ENCODE measurements around the gene ZPR1. TPM values are rescaled to one million over a fixed set of nuclear protein-coding genes. Genes with fewer than 3 reads are reported as not detected.

Gene ZPR1
- polyA plus RNA-seq, 1 donor from 2014 or later, result 34.5 TPM

DNA sequence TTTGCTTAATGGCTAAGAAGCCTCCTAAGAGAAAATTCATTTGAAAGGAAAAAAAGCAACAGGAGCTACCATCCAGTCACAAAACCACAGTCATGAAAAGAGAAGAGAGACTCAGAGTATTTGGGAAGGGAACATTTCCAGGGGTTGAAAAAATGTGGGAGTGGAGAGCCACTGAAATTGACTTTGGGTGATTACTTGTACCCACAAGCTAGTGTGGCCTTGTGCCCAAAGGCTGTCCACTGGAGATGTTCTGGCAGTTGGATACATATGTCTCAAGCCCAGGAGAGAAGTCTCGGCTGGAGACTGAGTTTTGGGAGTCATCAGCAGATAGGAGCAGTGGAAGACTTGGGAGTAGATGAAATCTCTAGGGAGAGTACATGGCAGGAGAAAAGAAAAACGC lies 7.0 kb upstream of the ZPR1 start:
- no peaks in the 10 kb centered on the region for H3K36me3 ChIP-seq (ENCODE audit: insufficient read depth, low read length)

DNA sequence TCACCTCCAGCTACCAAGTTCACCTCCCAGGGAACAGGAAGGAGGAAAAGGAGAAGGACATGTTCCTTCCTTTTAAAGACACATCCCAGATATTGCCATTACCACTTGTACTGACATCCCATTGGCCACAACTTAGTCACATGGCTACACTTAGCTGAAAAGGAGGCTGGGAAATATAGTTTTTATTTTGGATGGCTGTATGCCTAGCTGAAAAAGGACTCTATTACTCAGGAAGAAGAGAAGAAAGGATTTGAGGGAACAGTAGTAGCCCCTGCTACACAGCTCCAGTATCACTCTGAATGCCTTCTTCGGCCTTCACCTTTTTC lies 5.9 kb upstream of the ZPR1 start:
- no peaks in the 10 kb centered on the region for H3K79me2 ChIP-seq (replicated peaks; ENCODE audit: insufficient read depth, low read length)
- H3K27ac ChIP-seq (ENCODE audit: low read length), result peak overlapping the region; percentile 61
- H3F3A ChIP-seq (ENCODE audit: insufficient read depth, low read length, poor library complexity, severe bottlenecking), result no peaks in the 10 kb centered on the region
- H3K36me3 ChIP-seq (ENCODE audit: insufficient read depth, low read length), result no peaks in the 10 kb centered on the region
- H4K20me1 ChIP-seq (ENCODE audit: insufficient read depth), result no peaks in the 10 kb centered on the region
- no peak for TF ChIP-seq POLR2AphosphoS5 (IDR thresholded peaks at IDR 0.05)
- TF ChIP-seq SMC3 (conservative IDR thresholded peaks at IDR 0.05; ENCODE audit: poor library complexity), result no peak
- no peak for TF ChIP-seq RAD21 (conservative IDR thresholded peaks at IDR 0.05)
- TF ChIP-seq, protein P1, sequence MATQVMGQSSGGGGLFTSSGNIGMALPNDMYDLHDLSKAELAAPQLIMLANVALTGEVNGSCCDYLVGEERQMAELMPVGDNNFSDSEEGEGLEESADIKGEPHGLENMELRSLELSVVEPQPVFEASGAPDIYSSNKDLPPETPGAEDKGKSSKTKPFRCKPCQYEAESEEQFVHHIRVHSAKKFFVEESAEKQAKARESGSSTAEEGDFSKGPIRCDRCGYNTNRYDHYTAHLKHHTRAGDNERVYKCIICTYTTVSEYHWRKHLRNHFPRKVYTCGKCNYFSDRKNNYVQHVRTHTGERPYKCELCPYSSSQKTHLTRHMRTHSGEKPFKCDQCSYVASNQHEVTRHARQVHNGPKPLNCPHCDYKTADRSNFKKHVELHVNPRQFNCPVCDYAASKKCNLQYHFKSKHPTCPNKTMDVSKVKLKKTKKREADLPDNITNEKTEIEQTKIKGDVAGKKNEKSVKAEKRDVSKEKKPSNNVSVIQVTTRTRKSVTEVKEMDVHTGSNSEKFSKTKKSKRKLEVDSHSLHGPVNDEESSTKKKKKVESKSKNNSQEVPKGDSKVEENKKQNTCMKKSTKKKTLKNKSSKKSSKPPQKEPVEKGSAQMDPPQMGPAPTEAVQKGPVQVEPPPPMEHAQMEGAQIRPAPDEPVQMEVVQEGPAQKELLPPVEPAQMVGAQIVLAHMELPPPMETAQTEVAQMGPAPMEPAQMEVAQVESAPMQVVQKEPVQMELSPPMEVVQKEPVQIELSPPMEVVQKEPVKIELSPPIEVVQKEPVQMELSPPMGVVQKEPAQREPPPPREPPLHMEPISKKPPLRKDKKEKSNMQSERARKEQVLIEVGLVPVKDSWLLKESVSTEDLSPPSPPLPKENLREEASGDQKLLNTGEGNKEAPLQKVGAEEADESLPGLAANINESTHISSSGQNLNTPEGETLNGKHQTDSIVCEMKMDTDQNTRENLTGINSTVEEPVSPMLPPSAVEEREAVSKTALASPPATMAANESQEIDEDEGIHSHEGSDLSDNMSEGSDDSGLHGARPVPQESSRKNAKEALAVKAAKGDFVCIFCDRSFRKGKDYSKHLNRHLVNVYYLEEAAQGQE (IDR thresholded peaks at IDR 0.05; ENCODE audit: borderline replicate concordance), result no peak
- TF ChIP-seq EP300 (conservative IDR thresholded peaks at IDR 0.05; ENCODE audit: poor library complexity, severe bottlenecking), result no peak
- no peak for TF ChIP-seq EZH2 (IDR thresholded peaks at IDR 0.05; ENCODE audit: borderline replicate concordance, insufficient read depth, low read length, poor library complexity, severe bottlenecking)
- TF ChIP-seq TAF1 (IDR thresholded peaks at IDR 0.05; ENCODE audit: low read depth), result no peak
- TF ChIP-seq, protein P2, sequence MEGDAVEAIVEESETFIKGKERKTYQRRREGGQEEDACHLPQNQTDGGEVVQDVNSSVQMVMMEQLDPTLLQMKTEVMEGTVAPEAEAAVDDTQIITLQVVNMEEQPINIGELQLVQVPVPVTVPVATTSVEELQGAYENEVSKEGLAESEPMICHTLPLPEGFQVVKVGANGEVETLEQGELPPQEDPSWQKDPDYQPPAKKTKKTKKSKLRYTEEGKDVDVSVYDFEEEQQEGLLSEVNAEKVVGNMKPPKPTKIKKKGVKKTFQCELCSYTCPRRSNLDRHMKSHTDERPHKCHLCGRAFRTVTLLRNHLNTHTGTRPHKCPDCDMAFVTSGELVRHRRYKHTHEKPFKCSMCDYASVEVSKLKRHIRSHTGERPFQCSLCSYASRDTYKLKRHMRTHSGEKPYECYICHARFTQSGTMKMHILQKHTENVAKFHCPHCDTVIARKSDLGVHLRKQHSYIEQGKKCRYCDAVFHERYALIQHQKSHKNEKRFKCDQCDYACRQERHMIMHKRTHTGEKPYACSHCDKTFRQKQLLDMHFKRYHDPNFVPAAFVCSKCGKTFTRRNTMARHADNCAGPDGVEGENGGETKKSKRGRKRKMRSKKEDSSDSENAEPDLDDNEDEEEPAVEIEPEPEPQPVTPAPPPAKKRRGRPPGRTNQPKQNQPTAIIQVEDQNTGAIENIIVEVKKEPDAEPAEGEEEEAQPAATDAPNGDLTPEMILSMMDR (IDR thresholded peaks at IDR 0.05; ENCODE audit: poor library complexity, severe bottlenecking), result no peak
- no peak for TF ChIP-seq MXI1 (conservative IDR thresholded peaks at IDR 0.05; ENCODE audit: poor library complexity, severe bottlenecking)
- no peaks in the 10 kb centered on the region for H3K27me3 ChIP-seq (ENCODE audit: insufficient read depth, low read depth, low read length)
- no peak overlapping the region for H3K4me2 ChIP-seq (ENCODE audit: low read length)
- no peak overlapping the region for H3K4me3 ChIP-seq (ENCODE audit: low read length)
- H3K9me2 ChIP-seq (ENCODE audit: insufficient read depth, low read length), result no peaks in the 10 kb centered on the region
- H3K9ac ChIP-seq (ENCODE audit: low read length), result no peak overlapping the region
- H3K9me3 ChIP-seq (ENCODE audit: low read length), result no peaks in the 10 kb centered on the region
- H2AFZ ChIP-seq (ENCODE audit: low read depth, low read length), result peak overlapping the region; percentile 35

More for the DNA sequence above, 7.0 kb upstream of the ZPR1 start:
- Histone ChIP-seq H3K9ac (ENCODE audit: low read length) (no peak overlapping the region), H2AFZ (ENCODE audit: low read depth, low read length) (no peak overlapping the region), H3K79me2 (replicated peaks; ENCODE audit: insufficient read depth, low read length) (no peaks in the 10 kb centered on the region), H3K9me2 (ENCODE audit: insufficient read depth, low read length) (no peaks in the 10 kb centered on the region), H3K27me3 (ENCODE audit: insufficient read depth, low read depth, low read length) (no peaks in the 10 kb centered on the region), H4K20me1 (ENCODE audit: insufficient read depth) (no peaks in the 10 kb centered on the region), H3F3A (ENCODE audit: insufficient read depth, low read length, poor library complexity, severe bottlenecking) (no peaks in the 10 kb centered on the region), H3K4me2 (ENCODE audit: low read length) (no peak overlapping the region), H3K4me3 (ENCODE audit: low read length) (no peak overlapping the region), H3K9me3 (ENCODE audit: low read length) (no peaks in the 10 kb centered on the region), H3K27ac (ENCODE audit: low read length) (no peak overlapping the region)
- TF ChIP-seq MXI1 (conservative IDR thresholded peaks at IDR 0.05; ENCODE audit: poor library complexity, severe bottlenecking), result no peak
- TF ChIP-seq SMC3 (conservative IDR thresholded peaks at IDR 0.05; ENCODE audit: poor library complexity), result no peak
- no peak for TF ChIP-seq POLR2AphosphoS5 (IDR thresholded peaks at IDR 0.05)
- TF ChIP-seq RAD21 (conservative IDR thresholded peaks at IDR 0.05), result no peak
- no peak for TF ChIP-seq EZH2 (IDR thresholded peaks at IDR 0.05; ENCODE audit: borderline replicate concordance, insufficient read depth, low read length, poor library complexity, severe bottlenecking)
- TF ChIP-seq, protein P2 (IDR thresholded peaks at IDR 0.05; ENCODE audit: poor library complexity, severe bottlenecking), result no peak
- TF ChIP-seq, protein P1 (IDR thresholded peaks at IDR 0.05; ENCODE audit: borderline replicate concordance), result no peak
- no peak for TF ChIP-seq TAF1 (IDR thresholded peaks at IDR 0.05; ENCODE audit: low read depth)
- TF ChIP-seq EP300 (conservative IDR thresholded peaks at IDR 0.05; ENCODE audit: poor library complexity, severe bottlenecking), result no peak
